ENCODE measurements around the gene A4GALT. TPM values are rescaled to one million over a fixed set of nuclear protein-coding genes. Genes with fewer than 3 reads are reported as not detected.

Gene A4GALT
- total and polyA plus RNA-seq, 10 of the 15 experiments (the other 5 are each of a cell fraction or from before 2014, with no cell fraction given) = 0.04 to 3.9 (median 2.3) TPM; not detected in 1

- Histone ChIP-seq H3K9ac (ENCODE audit: control insufficient read depth, insufficient read depth, low read length) (no peak overlapping the region), H3K27me3 (replicated peaks in 1 of 2; ENCODE audit: control insufficient read depth in 2 of 2, insufficient read depth in 2 of 2, low read length in 1 of 2) (no peaks in the 10 kb centered on the region; a peak in 1 of 4 replicates), H3K36me3 (ENCODE audit: control insufficient read depth in 2 of 2, insufficient read depth in 2 of 2, low read length in 1 of 2) (no peaks in the 10 kb centered on the region), H4K20me1 (ENCODE audit: control insufficient read depth, insufficient read depth) (no peaks in the 10 kb centered on the region), H3K4me3 (no peak overlapping the region), H3K4me2 (ENCODE audit: control insufficient read depth, insufficient read depth) (no peak overlapping the region), H3K79me2 (ENCODE audit: control insufficient read depth, insufficient read depth, low read length) (no peaks in the 10 kb centered on the region), H2AFZ (ENCODE audit: control insufficient read depth, low read depth, low read length) (no peak overlapping the region), H3K4me1 (ENCODE audit: control insufficient read depth, insufficient read depth, low read length) (peaks cover 10% of the 10 kb centered on the region), H3K27ac (ENCODE audit: control insufficient read depth, insufficient read depth) (no peak overlapping the region), H3K9me3 (replicated peaks; ENCODE audit: control insufficient read depth, insufficient read depth, low read length) (no peaks in the 10 kb centered on the region)
- BruUV-seq (replicated peaks) = no TSS peak
- TF ChIP-seq SIN3A (IDR thresholded peaks at IDR 0.05; ENCODE audit: low read depth, low read length) (no peak), ZNF24 (IDR thresholded peaks at IDR 0.05) (no peak), RAD51 (IDR thresholded peaks at IDR 0.05) (no peak), USF2 (IDR thresholded peaks at IDR 0.05; ENCODE audit: borderline replicate concordance, low read depth, low read length) (no peak), NFYB (IDR thresholded peaks at IDR 0.05; ENCODE audit: insufficient read depth, low read depth, low read length) (no peak), CHD1 (IDR thresholded peaks at IDR 0.05; ENCODE audit: low read depth, low read length) (no peak), FOS (IDR thresholded peaks at IDR 0.05; ENCODE audit: borderline replicate concordance, extremely low read depth, insufficient read length) (no peak), ZBTB33 (IDR thresholded peaks at IDR 0.05) (no peak), PAX8 (IDR thresholded peaks at IDR 0.05) (no peak), MEF2A (IDR thresholded peaks at IDR 0.05; ENCODE audit: insufficient read depth, low read depth, low read length) (no peak), PBX3 (IDR thresholded peaks at IDR 0.05; ENCODE audit: insufficient replicate concordance, low read depth, low read length) (no peak), CHD2 (IDR thresholded peaks at IDR 0.05; ENCODE audit: borderline replicate concordance, low read depth, low read length) (no peak), NR2C1 (IDR thresholded peaks at IDR 0.05) (no peak), BACH1 (IDR thresholded peaks at IDR 0.05; ENCODE audit: borderline replicate concordance) (no peak)
- ChIA-PET RAD21 (ENCODE audit: unreplicated experiment) (no interaction called here), SMC1A (ENCODE audit: uncharacterized antibody, unreplicated experiment) (interaction anchor here (1.1 to 2.5 kb wide), 3 partner anchors 9 to 27 kb away, joined by 3 to 18 read pairs (median 3); no protein-coding TSS in a partner anchor), CTCF (interaction anchor here (0.6 to 1.5 kb wide), 3 partner anchors 72 to 142 kb away, joined by 3 to 4 read pairs (median 3); no protein-coding TSS in a partner anchor), POLR2A (no interaction called here)
- no peak for DNase-seq (ENCODE audit: low read depth, low spot score)
- in situ Hi-C loops (cut with MboI) (no loop called here), intact Hi-C loops (cut with micrococcal nuclease; ENCODE audit: unreplicated experiment) (no loop called here)
- ATAC-seq = no peak
- 43% methylated on average over 6 of the region's 6 CpGs for WGBS (ENCODE audit: insufficient coverage, insufficient replicate concordance, low lambda C conversion rate, missing lambda C conversion rate)
- no peak for FAIRE-seq
Observed at GRCh38 chr22:42725606-42726355, 5.1 kb upstream of the A4GALT start.
